T-helper 2 cell treated with Interferon-gamma antibody and Interleukin-4, amounts not matched to agents 100 ng/mL and 5 ng/mL, for 36 hours (primary cell): ENCODE measurements around the gene TNF. TPM values are rescaled to one million over a fixed set of nuclear protein-coding genes. Genes with fewer than 3 reads are reported as not detected.

Experiments
- intact Hi-C: fragments of 100-400 bp; cut with micrococcal nuclease; formaldehyde crosslinking; loops from one replicate; pipeline ENCODE4 v1.15.1; 2023
- total RNA-seq: library from RNA; stranded (reverse); gene quantifications from 2 replicates; pipeline ENCODE4 v1.2.3, GENCODE V29; 2022

TNF gene
- total RNA-seq, 1 donor from 2014 or later: 45.3 TPM

DNA sequence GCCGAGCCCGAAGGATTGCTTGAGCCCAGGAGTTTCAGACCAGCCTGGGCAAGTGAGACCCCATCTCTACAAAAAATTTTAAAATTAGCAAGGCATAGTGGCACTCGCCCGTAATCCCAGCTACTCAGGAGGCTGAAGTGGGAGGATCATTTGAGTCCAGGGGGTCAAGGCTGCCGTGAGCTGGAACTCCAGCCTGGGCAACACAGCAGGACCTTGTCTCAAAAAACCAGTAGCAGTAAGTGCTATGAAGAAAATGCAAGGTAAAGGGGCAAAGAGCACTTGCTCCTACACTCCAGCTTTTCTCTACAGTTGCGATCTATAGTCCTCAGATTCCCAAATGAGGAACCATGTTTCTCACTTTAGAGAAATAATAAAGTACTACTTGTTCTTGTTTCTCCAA is 31.7 kb upstream of the TNF start:
- intact Hi-C loops: loop anchor here (5.0 to 10.0 kb wide), 4 partner anchors 141 to 589 kb away; partner anchors contain the start of genes CLIC1, FKBPL, MICA and NELFE

DNA sequence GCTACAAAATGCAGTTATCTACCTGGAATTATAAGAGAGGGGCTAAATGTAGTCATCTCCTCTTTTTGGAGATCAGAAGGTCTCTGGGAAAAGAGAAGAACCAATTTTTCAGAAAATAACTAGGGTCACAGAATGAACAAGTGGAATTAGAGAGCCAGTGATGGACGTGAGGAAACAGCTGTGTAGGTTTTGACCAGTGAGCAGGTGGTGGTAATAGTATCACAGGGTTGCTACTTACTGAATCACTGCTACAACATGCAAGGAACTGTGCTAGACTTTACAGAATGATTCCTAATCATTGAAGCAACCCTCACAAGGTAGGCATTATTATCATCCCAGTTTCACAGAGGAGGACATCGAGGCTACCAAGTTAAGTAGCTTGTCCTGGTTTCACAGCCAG is 30.7 kb upstream of the TNF start:
- intact Hi-C loops: loop anchor here (5.0 to 10.0 kb wide), 4 partner anchors 142 to 588 kb away; partner anchors contain the start of genes CLIC1, FKBPL, MICA and NELFE

DNA sequence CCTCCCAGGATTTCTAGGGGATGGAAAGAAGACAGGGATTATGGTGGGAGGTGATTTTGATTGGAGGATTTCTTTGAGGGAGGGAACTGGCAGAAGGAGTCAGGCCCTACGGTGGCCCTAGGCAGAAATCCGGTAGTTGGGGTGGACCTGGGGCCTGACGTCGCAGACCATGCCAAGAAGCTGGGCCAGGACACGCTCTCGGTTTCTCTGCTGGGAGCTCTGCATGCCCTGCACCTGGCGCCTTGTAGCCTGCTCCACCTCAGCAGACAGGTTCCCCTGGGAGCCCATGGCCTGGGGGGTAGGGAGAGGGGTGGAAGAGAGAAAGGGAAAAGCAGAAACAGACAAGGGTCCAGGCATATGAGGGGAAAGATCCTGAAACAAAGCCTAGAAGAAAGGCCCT is 30.1 kb upstream of the TNF start:
- intact Hi-C loops: loop anchor here (10.0 kb wide), 2 partner anchors 190 to 410 kb away; partner anchors contain the start of genes CLIC1, NELFE and SKIC2

DNA sequence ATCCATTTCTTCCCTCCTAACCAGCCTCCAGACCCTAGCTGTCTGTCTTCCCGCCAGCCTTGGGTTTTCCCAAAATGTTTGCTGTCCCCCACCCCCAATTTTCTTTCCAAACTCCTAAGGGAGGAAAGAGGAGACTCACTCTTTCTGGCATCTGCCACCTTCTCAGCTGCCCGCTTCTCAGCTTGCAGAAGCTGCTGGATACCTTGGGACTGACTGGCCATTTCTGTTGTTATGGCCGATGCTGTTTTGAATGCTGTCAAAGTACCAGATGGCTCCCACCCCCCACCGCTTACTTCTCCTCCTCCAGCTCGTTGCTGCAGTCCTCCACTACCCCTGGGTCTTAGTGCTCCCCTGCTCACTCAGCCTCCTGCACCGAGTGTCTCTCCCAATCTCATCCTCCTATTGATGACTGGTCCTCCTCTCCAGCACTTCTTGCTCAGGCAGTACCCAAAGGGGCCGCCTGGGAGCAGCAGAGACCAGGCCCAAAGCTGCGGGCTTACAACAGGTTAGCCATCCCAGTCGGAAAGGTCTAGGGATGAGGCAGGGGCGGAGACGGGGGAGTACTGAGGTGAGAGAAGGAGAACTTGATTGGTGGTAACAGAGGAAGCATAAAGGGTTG is 28.9 kb upstream of the TNF start, which contains the start of gene ATP6V1G2:
Gene ATP6V1G2, minus strand, starts transcription at position 270 of the 619 bp plus-strand sequence. Its CDS starts 49 bp downstream, at position 221.
- intact Hi-C loops: loop anchor here (1.0 to 10.0 kb wide), 7 partner anchors 22 to 408 kb away; partner anchors contain the start of genes CLIC1, GPANK1, HSPA1B and NELFE

DNA sequence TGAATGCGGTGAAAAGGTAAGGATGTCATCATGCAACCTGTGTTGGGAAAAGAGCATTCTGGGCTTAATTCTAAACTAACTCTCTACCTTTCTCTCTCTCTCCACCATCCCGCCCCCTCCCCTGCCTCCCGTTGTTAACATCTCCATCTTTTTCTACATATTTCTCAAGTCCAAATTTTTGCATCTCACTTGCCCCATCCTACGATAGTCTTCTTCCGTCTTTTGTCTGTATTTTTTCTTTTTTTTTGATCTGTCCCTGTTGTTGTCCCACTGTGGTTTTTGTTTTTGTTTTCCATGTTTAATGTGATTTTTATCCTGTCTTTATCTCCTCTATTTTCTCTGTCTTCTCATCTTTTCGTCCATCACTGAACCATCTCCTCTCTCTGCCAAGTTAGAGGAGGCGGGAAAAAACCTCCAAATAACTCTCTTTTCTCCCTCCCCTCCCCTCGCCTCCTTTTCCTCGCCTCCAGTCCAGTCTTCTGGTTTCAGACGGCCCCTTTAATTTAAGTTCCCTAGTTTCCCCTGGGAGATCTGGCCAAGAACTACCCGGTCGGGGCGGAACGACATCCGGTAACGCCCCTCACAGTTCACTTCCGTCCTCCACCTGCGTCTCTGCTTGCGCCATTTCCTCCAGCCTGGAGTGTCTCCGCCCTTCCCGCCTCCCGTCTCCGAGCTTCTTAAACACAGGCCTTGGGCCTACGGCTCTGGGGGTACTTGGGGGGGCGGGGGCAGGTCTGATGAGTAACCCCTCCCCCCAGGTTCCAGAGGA is 28.2 kb upstream of the TNF start, which contains the start of gene NFKBIL1:
Gene NFKBIL1, plus strand, starts transcription at position 651 of the 769 bp plus-strand sequence. Its CDS starts 87 bp downstream, at position 738.
- intact Hi-C loops: loop anchor here (1.0 to 10.0 kb wide), 10 partner anchors 22 to 408 kb away; partner anchors contain the start of genes BAG6, CLIC1, GPANK1 and HSPA1B

DNA sequence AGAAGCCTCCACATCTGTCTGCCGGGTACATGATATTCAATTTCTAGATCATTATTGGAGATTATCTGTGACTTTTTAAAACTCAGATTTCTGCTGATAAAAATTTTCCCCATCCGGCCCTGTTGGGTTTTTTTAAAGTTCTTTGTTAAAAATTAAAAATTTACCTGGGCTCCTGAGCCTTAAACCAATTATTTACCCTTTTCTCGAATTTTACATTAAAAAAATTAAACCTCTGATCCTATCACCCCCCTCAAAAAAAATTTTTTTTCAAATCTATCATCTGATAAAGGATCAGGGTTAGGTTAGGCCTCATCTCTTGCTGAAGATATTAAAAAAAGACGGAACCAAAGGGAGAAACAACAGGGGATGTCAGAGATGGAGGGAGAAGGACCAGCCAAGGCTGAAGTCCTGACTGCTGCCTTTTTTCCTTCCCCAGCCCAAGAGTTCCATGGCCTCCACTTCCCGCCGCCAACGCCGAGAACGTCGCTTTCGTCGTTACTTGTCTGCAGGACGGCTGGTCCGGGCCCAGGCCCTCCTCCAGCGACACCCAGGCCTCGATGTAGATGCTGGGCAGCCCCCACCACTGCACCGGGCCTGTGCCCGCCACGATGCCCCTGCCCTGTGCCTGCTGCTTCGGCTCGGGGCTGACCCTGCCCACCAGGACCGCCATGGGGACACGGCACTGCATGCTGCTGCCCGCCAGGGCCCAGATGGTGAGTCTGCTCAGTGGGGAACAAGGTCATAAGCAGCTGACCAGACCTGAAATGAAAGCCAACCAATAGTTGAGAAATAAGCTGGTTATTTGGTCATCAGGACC is 27.4 kb upstream of the TNF start:
- intact Hi-C loops: loop anchor here (1.0 to 10.0 kb wide), 8 partner anchors 21 to 407 kb away; partner anchors contain the start of genes BAG6, CLIC1, GPANK1 and HSPA1B

DNA sequence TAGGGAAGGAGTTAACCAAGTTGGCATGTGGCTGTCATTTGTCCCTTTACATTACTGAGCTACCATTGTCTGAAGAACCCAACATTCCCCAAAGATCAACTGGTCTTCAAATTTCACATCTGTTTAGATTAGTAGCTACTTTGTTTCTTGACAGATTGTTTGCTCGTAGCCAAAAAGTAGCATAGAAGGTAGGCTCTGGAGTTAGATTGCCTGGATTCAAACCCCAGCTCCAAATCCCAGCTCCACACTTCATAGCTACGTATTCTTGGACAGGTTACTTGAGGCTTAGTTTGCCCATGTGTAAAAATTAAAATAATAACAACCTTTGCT is 26.9 kb upstream of the TNF start:
- intact Hi-C loops: loop anchor here (10.0 kb wide), 2 partner anchors 186 to 406 kb away; partner anchors contain the start of genes CLIC1, NELFE and SKIC2

DNA sequence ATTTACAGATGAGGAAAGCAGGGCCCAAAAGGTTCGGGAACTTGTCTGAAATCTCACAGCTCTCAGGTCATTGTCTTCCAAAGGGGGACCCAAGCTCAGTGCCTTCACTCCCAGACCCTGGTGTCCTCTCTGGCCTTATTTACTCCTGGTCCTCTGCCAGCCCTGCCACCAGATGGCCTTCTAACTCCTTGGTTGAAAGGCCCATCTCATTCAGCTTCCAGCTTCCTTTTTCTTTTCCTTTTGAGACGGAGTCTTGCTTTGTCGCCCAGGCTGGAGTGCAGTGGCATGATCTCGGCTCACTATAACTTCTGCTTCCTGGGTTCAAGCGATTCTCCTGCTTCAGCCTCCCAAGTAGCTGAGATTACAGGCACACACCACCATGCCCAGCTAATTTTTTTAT is 24.0 kb upstream of the TNF start:
- intact Hi-C loops: loop anchor here (1.0 kb wide), 1 partner anchor 47 kb away; no protein-coding TSS in a partner anchor

DNA sequence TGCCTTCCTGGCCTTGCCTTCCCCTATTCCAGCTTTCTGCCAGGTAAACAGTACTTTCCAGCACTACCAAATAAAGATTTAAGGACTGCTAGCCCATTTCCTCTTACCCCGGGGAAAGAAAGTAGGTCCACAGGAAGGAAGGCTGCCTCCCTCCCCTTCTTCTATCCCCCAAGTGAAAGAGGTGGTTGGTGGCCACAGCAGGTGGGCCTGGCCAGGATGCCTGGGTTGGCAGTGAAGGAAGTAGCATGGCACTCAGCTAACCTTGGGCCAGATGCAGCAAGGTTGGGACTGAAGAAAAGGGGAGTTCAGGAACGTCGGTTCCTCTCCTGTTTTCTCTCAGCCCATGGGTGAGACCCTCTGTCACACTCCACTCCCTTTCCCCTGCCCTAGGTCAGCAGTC is 19.1 kb upstream of the TNF start:
- intact Hi-C loops: no loop called here

DNA sequence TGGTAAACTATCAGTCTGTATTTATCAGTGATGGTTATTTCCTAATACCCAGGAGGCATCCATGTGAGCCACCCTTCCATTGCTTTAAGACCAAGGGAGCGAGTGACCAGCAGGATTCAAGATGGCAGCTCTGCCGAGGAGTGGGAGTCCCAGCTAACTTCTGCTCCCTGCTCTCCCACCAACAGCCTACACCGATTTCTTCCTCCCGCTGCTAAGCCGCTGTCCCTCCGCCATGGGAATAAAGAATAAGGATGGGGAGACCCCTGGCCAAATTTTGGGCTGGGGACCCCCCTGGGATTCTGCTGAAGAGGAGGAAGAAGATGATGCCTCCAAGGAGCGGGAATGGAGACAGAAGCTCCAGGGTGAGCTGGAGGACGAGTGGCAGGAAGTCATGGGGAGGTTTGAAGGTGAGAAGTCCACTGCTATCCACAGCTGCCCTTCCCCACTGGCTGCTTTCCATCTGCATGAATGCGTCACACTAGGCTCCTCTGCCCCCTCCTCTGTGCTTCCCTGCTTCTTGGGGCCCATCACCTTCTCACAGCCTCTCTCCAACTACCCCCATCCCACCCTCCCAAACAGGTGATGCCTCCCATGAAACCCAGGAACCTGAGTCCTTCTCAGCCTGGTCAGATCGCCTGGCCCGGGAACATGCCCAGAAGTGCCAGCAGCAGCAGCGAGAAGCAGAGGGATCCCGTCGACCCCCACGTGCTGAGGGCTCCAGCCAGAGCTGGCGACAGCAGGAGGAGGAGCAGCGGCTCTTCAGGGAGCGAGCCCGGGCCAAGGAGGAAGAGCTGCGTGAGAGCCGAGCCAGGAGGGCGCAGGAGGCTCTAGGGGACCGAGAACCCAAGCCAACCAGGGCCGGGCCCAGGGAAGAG is 17.7 kb upstream of the TNF start:
- intact Hi-C loops: loop anchor here (2.0 kb wide), 1 partner anchor 17 kb away; the partner anchor contains the start of gene TNF

DNA sequence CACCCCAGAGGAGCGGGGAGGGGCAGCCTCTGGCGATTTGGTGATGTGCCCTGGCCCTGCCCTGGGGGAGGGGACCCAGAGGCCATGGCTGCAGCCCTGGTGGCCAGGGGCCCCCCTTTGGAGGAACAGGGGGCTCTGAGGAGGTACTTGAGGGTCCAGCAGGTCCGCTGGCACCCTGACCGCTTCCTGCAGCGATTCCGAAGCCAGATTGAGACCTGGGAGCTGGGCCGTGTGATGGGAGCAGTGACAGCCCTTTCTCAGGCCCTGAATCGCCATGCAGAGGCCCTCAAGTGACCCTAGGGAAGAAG is 17.1 kb upstream of the TNF start:
- intact Hi-C loops: loop anchor here (2.0 kb wide), 1 partner anchor 17 kb away; the partner anchor contains the start of gene TNF

DNA sequence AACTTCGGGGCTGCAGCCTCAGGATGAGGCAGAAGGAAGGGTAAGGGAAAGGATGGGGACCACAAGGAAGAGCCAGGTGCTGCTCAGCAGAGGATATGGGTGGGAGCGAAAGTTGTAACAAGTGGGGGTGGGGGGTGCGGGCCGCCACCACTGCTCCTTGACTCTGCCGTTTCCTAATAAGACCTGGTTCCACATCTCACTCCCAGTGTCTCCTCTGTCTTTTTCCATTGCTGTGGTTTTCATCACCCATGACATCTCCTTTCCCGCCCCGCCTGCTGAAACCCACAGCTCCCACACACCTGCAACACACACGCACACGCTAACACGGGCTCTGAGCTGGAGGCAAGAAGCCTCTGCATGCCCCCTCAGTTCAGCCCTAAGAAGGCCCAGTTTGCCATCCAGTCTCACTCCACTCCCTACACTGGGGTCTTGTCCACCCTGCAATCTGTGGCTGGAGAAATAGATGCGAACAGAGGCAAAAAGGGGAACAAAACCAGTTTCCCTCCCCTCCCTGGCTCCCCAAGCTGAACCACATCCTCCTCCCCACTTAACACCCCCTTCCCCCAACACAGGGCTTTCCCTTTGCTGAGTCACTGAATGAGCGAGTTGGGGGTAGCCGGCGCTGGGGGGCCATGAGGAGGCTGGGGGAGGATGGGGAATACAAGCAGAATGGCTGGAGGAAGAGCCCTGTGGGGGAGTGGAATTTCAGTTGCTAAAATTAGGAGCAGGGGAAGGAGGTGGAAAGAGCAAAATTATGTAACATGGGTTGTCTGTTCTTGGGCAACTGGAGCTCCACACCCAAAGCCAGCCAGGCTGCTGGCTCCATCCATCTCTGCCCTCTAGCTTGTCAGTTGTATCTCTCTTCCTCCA is 16.5 kb upstream of the TNF start:
- intact Hi-C loops: loop anchor here (2.0 kb wide), 1 partner anchor 16 kb away; the partner anchor contains the start of gene TNF

DNA sequence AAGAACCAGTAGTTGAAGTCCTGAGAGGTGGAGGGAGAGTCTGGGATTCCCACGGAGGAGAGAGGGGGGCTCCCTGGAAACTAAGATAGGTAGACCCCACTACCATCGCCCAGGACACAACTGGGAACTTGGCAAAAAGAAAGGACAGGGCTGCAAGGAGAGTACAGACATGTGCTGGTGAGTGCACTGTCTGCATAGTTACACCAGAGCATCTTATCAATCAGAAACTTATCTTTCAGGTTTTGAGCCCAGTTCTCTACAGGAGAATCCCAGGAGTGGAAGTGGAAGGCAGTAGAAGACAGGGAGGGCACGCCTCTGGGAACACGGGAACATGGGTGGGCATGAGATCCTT is 15.8 kb upstream of the TNF start:
- intact Hi-C loops: loop anchor here (2.0 kb wide), 1 partner anchor 15 kb away; the partner anchor contains the start of gene TNF

DNA sequence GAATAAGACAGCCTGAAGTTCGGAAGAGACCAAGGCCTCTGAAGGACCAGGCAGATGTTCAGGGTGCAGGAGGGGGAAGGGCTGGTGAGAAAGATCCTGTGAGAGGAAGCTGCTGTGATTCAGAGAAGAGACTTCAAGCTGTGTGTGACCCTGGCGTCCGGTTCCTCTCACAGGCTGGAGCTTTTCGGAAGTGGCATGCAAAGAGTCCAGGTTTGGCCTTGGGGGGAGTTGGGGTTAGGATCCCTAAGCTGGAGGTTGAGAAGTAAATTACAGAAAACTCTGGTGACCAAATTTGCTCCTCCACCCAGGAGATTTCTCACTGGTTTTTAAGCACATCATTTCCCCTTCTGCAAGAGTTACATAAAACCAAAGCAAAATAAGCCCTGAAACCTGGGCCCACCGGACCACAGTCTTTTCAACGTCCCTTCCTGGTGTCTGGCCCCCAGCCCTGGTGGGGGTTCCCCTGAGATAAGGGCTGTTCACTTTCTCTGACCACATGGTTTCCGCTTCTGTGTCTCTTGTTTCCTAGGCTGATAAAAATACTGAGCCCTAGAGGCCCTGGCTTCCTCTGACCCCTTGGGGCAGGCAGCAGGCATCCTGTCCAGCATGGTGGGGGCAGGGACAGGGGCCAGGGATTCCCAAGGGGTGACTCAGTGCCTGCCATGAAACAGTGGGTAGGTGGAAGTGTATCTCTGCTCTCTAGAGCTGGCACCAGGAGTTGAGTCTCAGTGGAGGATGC is 15.2 kb upstream of the TNF start:
- intact Hi-C loops: loop anchor here (1.0 to 2.0 kb wide), 2 partner anchors 8 to 15 kb away; partner anchors contain the start of gene TNF

DNA sequence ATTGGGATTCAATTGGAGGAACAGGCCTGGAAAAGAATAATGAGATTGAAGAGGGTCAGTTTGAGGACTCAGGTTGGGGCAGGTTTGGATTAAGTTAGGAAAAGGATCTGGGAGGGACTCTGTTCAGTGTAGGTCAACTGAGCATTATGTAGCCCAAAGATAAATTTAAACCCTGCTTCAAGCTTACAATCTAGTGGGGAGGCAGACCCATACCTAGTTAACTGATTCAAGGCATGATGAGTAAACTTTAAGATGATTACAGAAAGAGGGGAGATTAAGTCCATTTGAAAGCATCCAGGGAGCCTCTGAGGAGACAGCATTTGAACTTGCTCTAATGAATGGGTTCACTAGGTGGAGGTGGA is 14.7 kb upstream of the TNF start:
- intact Hi-C loops: loop anchor here (1.0 kb wide), 1 partner anchor 8 kb away; no protein-coding TSS in a partner anchor

DNA sequence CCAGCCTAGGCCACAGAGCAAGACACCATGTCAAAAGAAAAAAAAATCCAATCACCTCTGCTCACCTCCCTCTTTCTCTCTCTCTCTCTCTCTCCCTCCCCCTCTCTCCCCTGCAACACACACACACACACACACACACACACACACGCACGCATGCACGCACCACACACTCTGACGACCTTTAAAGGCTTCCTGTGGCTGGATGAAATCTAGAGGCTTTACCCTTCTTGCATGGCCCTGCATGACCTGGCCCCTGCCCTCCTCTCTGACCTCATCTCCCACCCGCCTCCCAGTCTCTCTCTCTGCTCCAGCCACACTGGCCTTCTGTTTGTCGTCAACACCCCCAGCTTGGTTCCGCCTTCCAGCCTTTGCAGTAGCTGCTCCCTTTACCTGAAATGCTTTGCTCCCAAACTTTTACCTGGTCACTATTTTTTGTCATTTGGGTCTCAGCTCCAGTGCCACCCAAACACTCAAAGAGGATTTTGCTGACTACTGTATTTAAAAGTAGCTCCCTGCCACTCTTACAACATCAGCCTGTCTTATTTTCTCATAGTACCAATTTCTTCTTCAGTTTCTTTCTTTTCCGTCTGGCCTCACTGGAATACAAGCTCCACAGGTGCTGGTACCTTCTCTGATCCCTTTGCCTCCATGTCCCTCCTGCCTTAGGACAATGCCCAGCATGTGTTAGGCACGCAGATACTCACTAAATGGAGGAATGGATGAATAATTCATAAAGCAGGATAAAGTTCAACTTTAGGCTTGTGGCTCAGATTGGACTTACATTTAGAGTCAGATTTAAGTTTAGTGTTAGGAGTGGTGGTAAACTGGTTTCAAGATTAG is 7.6 kb upstream of the TNF start:
- intact Hi-C loops: loop anchor here (1.0 to 2.0 kb wide), 3 partner anchors 7 to 21 kb away; partner anchors contain the start of genes ATP6V1G2, LTB and NFKBIL1

DNA sequence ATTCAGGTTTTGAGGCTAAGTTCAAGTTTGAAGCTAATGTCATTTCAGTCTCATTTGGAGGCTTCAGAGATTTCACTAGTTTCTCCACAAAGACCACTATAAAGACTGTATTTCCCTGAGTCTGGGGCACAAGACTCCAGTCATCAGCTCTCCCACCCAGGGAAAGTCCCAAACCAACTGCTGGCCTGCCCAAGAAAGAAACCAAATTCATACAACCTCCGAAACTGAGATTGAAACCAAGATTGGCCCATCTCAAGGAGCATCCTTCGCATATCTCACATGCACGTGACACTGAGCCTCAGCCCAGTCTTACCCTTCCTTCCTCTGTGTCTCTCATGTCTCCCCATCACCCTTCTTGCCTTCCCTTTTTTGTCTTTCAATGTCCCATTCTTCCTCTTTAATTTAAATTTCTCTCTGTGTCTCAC is 6.8 kb upstream of the TNF start:
- intact Hi-C loops: loop anchor here (1.0 to 2.0 kb wide), 3 partner anchors 8 to 22 kb away; partner anchors contain the start of genes ATP6V1G2, LTB and NFKBIL1
